ENCODE measurements around the gene TMEM39B. TPM values are rescaled to one million over a fixed set of nuclear protein-coding genes. Genes with fewer than 3 reads are reported as not detected.
A peak's percentile ranks its signal among the peaks of the same experiment; 100 is the strongest.

Gene TMEM39B
- total and polyA plus RNA-seq, 2 experiments from 2014 or later, result 10.1 to 17.8 TPM

DNA sequence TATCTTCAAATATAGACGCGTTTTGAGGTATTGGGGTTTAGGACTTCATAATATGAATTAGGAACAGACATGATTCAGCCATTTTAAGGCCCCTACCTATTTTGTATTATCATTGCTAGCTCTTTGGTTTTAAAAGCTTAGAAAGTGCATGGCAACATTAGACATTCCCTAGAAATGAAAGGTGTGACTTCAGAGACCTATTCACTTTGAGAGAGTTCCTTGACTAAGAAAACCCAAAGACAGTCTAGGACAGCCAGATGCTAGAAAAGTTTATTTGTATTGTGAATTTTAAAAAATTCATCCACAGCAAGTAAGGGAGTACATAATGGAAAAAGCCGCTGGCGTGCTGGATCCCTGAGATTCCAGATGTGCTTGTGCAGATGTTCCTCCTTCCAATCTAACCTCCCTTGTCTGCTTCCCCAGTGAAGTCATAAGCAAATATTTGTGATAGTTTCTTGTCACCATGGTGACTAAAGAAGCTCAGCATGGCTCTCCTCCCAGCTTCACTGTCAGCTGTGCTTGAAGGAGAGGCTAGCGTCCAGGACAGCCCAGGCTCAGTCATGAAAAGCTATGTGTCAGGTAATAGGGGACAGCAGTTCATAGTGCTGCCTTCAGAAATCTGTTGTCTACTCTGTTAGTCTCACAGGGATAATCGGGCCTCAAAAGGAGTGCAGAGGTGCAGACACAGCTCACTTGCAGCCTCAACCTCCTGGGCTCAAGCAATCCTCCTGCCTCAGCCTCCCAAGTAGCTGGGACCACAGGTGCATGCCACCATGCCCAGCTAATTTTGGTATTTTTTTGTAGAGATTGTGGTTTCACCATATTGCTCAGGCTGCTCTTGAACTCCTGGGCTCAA is 69.9 kb downstream of the TMEM39B start:
- H3K4me1 ChIP-seq (ENCODE audit: insufficient read depth), result no peaks in the 10 kb centered on the region
- no peak overlapping the region for H2AFZ ChIP-seq
- H3F3A ChIP-seq (replicated peaks; ENCODE audit: low read depth), result 0 out of 2 replicates have a peak, but pooled peaks cover 6% of the 10 kb centered on the region
- no peaks in the 10 kb centered on the region for H3K9me3 Mint-ChIP-seq
- TF ChIP-seq, protein P1, sequence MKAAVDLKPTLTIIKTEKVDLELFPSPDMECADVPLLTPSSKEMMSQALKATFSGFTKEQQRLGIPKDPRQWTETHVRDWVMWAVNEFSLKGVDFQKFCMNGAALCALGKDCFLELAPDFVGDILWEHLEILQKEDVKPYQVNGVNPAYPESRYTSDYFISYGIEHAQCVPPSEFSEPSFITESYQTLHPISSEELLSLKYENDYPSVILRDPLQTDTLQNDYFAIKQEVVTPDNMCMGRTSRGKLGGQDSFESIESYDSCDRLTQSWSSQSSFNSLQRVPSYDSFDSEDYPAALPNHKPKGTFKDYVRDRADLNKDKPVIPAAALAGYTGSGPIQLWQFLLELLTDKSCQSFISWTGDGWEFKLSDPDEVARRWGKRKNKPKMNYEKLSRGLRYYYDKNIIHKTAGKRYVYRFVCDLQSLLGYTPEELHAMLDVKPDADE (IDR thresholded peaks at IDR 0.05), result no peak
- TF ChIP-seq, protein P2, sequence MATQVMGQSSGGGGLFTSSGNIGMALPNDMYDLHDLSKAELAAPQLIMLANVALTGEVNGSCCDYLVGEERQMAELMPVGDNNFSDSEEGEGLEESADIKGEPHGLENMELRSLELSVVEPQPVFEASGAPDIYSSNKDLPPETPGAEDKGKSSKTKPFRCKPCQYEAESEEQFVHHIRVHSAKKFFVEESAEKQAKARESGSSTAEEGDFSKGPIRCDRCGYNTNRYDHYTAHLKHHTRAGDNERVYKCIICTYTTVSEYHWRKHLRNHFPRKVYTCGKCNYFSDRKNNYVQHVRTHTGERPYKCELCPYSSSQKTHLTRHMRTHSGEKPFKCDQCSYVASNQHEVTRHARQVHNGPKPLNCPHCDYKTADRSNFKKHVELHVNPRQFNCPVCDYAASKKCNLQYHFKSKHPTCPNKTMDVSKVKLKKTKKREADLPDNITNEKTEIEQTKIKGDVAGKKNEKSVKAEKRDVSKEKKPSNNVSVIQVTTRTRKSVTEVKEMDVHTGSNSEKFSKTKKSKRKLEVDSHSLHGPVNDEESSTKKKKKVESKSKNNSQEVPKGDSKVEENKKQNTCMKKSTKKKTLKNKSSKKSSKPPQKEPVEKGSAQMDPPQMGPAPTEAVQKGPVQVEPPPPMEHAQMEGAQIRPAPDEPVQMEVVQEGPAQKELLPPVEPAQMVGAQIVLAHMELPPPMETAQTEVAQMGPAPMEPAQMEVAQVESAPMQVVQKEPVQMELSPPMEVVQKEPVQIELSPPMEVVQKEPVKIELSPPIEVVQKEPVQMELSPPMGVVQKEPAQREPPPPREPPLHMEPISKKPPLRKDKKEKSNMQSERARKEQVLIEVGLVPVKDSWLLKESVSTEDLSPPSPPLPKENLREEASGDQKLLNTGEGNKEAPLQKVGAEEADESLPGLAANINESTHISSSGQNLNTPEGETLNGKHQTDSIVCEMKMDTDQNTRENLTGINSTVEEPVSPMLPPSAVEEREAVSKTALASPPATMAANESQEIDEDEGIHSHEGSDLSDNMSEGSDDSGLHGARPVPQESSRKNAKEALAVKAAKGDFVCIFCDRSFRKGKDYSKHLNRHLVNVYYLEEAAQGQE (IDR thresholded peaks at IDR 0.05; ENCODE audit: unreplicated experiment), result no peak
- no peak for TF ChIP-seq EZH2 (IDR thresholded peaks at IDR 0.05; ENCODE audit: low read depth, unreplicated experiment)
- no peak for TF ChIP-seq JUNB (IDR thresholded peaks at IDR 0.05; ENCODE audit: unreplicated experiment)
- no peak for TF ChIP-seq CTCF (conservative IDR thresholded peaks at IDR 0.05; ENCODE audit: low read depth in 2 of 2)
- TF ChIP-seq NANOG (IDR thresholded peaks at IDR 0.05; ENCODE audit: borderline replicate concordance), result no peak
- no peak for TF ChIP-seq ZNF462 (CRISPR knock-in tag; IDR thresholded peaks at IDR 0.05)
- TF ChIP-seq ZNF114 (CRISPR knock-in tag; IDR thresholded peaks at IDR 0.05), result no peak
- no peak for TF ChIP-seq EZH2phosphoT487 (IDR thresholded peaks at IDR 0.05; ENCODE audit: unreplicated experiment)
- no peak for TF ChIP-seq POLR2AphosphoS5 (IDR thresholded peaks at IDR 0.05; ENCODE audit: low read depth)
- TF ChIP-seq STAT1 (IDR thresholded peaks at IDR 0.05; ENCODE audit: unreplicated experiment), result no peak
- no peak for TF ChIP-seq ZNF331 (CRISPR knock-in tag; IDR thresholded peaks at IDR 0.05; ENCODE audit: low read depth)
- no peak for TF ChIP-seq CREB1 (CRISPR knock-in tag; IDR thresholded peaks at IDR 0.05; ENCODE audit: low read depth)
- peak overlapping the region; percentile 29; the same call in 1 of the 2 replicates for H3K27ac Mint-ChIP-seq
- no peak overlapping the region for H3K4me3 Mint-ChIP-seq
- H3K9me2 ChIP-seq (ENCODE audit: insufficient read depth), result no peaks in the 10 kb centered on the region
- 0 out of 3 replicates have a peak, but pooled peaks have one; percentile 31 for ATAC-seq
- peak; percentile 27 for DNase-seq (ENCODE audit: low spot score)
- peaks cover 93% of the 10 kb centered on the region for H3K79me2 ChIP-seq (replicated peaks; ENCODE audit: insufficient read depth)
- peaks cover 62% of the 10 kb centered on the region for H4K20me1 ChIP-seq (replicated peaks; ENCODE audit: insufficient read depth)
- H3K4me3 ChIP-seq, result no peak overlapping the region
- H3K4me2 ChIP-seq, result no peak overlapping the region
- H3K27me3 Mint-ChIP-seq (ENCODE audit: insufficient read depth, low read depth, poor library complexity), result peaks cover 1% of the 10 kb centered on the region
- H3K4me1 Mint-ChIP-seq, result peaks cover 7% of the 10 kb centered on the region; the same call in 1 of the 3 replicates
- no peaks in the 10 kb centered on the region for H3K36me3 ChIP-seq (ENCODE audit: insufficient read depth)
- peaks cover under 1% of the 10 kb centered on the region; the same call in 1 of the 3 replicates for H3K36me3 Mint-ChIP-seq (ENCODE audit: low read depth)
- H3K27me3 ChIP-seq (ENCODE audit: insufficient read depth), result no peaks in the 10 kb centered on the region
- peak overlapping the region; percentile 12; the same call in 1 of the 2 replicates for H3K27ac ChIP-seq (ENCODE audit: low read depth)

Measured in GM23338 (cell line).